ENCODE results near the gene P2RX6. TPM values are rescaled to one million over a fixed set of nuclear protein-coding genes. Genes with fewer than 3 reads are reported as not detected.
A peak's percentile ranks its signal among the peaks of the same experiment; 100 is the strongest.

P2RX6 gene
- total RNA-seq, 1 donor from 2014 or later = 0.45 TPM

DNA sequence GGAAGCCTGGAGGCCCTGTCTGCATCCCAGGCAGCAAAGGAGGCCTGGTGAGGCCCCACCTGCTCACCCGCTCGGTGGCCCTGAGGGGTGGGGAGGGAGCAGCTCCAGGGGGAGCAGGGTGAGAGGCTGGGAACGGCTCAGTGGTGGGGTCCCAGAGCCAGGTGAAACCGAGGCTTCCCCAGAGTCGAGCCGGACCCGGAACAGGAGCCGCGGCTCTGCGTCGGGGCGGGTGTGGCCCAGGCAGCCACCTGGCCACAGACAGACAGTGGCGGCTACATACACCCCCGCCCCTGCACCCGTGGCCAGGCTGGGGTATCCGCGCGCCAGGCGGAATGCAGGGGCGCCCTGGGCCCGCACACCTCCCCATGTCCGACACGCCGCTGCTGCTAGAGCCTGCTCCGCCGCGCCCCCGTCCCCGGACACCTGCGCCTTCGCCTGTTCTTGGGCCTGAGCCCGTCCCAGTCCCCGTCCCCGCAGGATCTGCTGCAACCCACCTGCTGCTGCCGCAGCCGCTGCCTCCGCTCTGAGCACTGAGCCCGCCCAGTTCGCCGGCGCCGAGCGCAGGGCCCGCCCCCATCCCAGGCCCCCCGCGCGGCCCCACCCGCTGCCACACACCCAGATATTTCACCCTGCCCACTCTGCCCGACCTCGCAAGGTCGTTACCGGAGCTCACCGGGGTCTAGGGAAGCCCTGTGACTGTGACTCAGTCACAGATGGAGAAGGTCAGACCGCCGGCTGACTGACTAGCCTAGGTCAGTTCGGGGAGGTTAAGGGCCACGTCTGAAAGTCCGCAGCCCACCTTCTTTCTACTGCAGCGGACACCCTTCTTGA is 17.3 kb downstream of the P2RX6 start, which contains the start of gene SLC7A4:
SLC7A4 (minus strand) TSS at position 525 of the 831 bp plus-strand sequence. CDS start 749 bp downstream, outside the sequence.
- no peaks in the 10 kb centered on the region for H3K79me2 ChIP-seq (ENCODE audit: insufficient read depth, low read length)
- no peaks in the 10 kb centered on the region for H4K20me1 ChIP-seq (ENCODE audit: insufficient read depth, low read length)
- H3K27ac Mint-ChIP-seq (ENCODE audit: unreplicated experiment) = no peak within 1 kb of the TSS
- no peak within 1 kb of the TSS for H3K4me3 ChIP-seq (ENCODE audit: insufficient read depth, low read depth, low read length)
- H3K9me3 ChIP-seq (ENCODE audit: insufficient read depth, low read depth, low read length) = no peaks in the 10 kb centered on the region
- H3K9ac ChIP-seq (ENCODE audit: low read length) = no peak within 1 kb of the TSS
- no peaks in the 10 kb centered on the region for H3K36me3 ChIP-seq (ENCODE audit: insufficient read depth, low read length)
- DNase-seq (ENCODE audit: low read depth) (no peak), FAIRE-seq (no peak)
- H3K36me3 Mint-ChIP-seq (ENCODE audit: low read depth, unreplicated experiment) = no peaks in the 10 kb centered on the region
- H2AFZ ChIP-seq (ENCODE audit: low read depth, low read length) = no peak within 1 kb of the TSS
- peaks cover 4% of the 10 kb centered on the region for H3K4me1 ChIP-seq (ENCODE audit: insufficient read depth, low read length)
- H3K4me1 Mint-ChIP-seq (ENCODE audit: low read depth, unreplicated experiment) = peaks cover under 1% of the 10 kb centered on the region
- no peak within 1 kb of the TSS for H3K27ac ChIP-seq (ENCODE audit: low read depth, low read length)
- no peak within 1 kb of the TSS for H3K4me3 Mint-ChIP-seq (ENCODE audit: unreplicated experiment)
- peaks cover 29% of the 10 kb centered on the region for H3K27me3 Mint-ChIP-seq (ENCODE audit: low read depth, unreplicated experiment)
- peaks cover 15% of the 10 kb centered on the region for H3K27me3 ChIP-seq (ENCODE audit: insufficient read depth, low read length)
- TF ChIP-seq, protein P1, sequence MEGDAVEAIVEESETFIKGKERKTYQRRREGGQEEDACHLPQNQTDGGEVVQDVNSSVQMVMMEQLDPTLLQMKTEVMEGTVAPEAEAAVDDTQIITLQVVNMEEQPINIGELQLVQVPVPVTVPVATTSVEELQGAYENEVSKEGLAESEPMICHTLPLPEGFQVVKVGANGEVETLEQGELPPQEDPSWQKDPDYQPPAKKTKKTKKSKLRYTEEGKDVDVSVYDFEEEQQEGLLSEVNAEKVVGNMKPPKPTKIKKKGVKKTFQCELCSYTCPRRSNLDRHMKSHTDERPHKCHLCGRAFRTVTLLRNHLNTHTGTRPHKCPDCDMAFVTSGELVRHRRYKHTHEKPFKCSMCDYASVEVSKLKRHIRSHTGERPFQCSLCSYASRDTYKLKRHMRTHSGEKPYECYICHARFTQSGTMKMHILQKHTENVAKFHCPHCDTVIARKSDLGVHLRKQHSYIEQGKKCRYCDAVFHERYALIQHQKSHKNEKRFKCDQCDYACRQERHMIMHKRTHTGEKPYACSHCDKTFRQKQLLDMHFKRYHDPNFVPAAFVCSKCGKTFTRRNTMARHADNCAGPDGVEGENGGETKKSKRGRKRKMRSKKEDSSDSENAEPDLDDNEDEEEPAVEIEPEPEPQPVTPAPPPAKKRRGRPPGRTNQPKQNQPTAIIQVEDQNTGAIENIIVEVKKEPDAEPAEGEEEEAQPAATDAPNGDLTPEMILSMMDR (IDR thresholded peaks at IDR 0.05; ENCODE audit: insufficient read depth, low read depth, low read length) = no peak
- peak; percentile 79 for TF ChIP-seq EZH2 (IDR thresholded peaks at IDR 0.05; ENCODE audit: insufficient read depth, low read length)
- H3K4me2 ChIP-seq (ENCODE audit: low read length) = peak within 1 kb of the TSS; percentile 65
- no peaks in the 10 kb centered on the region for H3K9me3 Mint-ChIP-seq (ENCODE audit: unreplicated experiment)

DNA sequence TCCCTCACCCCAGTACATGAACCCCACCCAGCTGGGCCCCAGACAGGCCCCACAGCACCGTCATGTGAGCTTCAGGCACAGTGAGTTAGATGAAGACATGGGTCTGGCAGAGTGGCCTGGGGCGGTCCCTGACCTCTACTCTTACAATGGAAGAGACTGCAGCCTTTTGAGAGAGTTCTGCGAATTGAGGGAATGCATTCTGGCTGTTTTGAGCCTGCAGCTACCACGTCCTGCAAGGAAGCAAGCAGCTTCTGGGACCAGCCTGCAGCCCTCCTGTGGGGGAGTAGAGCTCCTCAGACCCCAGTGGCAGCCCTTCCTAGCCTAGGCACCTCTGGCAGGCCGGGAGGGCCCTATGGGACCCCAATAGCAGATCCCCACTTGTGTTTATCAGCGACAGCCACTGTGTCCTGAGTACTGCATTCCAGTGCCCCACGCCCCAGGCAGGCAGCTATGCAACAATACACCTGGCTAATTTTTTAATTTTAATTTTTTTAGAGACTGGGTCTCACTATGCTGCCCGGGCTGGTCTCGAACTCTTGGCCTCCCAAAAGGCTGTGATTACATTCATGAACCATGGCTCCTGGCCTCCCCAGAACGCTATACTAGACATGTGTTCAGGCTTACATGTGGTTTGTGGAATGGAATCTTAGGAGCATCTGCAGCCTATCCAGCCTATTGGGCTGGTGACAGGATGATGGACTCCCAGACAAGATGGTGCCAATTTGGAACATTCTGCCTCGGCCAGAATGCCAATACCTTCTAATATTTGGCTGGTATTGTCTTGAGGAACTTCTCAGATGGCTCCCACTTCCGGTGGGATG is 18.1 kb downstream of the P2RX6 start:
- H3K27me3 Mint-ChIP-seq (ENCODE audit: low read depth, unreplicated experiment) = peaks cover 29% of the 10 kb centered on the region
- no peaks in the 10 kb centered on the region for H4K20me1 ChIP-seq (ENCODE audit: insufficient read depth, low read length)
- H3K4me3 ChIP-seq (ENCODE audit: insufficient read depth, low read depth, low read length) = no peak overlapping the region
- H3K9me3 Mint-ChIP-seq (ENCODE audit: unreplicated experiment) = no peaks in the 10 kb centered on the region
- H3K9me3 ChIP-seq (ENCODE audit: insufficient read depth, low read depth, low read length) = no peaks in the 10 kb centered on the region
- H3K27me3 ChIP-seq (ENCODE audit: insufficient read depth, low read length) = peaks cover 15% of the 10 kb centered on the region
- no peak overlapping the region for H3K27ac ChIP-seq (ENCODE audit: low read depth, low read length)
- H3K4me1 Mint-ChIP-seq (ENCODE audit: low read depth, unreplicated experiment) = peaks cover 9% of the 10 kb centered on the region
- H3K36me3 ChIP-seq (ENCODE audit: insufficient read depth, low read length) = no peaks in the 10 kb centered on the region
- H3K4me3 Mint-ChIP-seq (ENCODE audit: unreplicated experiment) = no peak overlapping the region
- no peak for FAIRE-seq
- DNase-seq (ENCODE audit: low read depth) = no peak
- TF ChIP-seq EZH2 (IDR thresholded peaks at IDR 0.05; ENCODE audit: insufficient read depth, low read length) = no peak
- TF ChIP-seq, protein P1 (IDR thresholded peaks at IDR 0.05; ENCODE audit: insufficient read depth, low read depth, low read length) = no peak
- H3K27ac Mint-ChIP-seq (ENCODE audit: unreplicated experiment) = no peak overlapping the region
- no peaks in the 10 kb centered on the region for H3K79me2 ChIP-seq (ENCODE audit: insufficient read depth, low read length)
- no peaks in the 10 kb centered on the region for H3K36me3 Mint-ChIP-seq (ENCODE audit: low read depth, unreplicated experiment)
- no peak overlapping the region for H3K9ac ChIP-seq (ENCODE audit: low read length)
- no peak overlapping the region for H2AFZ ChIP-seq (ENCODE audit: low read depth, low read length)
- H3K4me2 ChIP-seq (ENCODE audit: low read length) = peak overlapping the region; percentile 65
- peaks cover 3% of the 10 kb centered on the region for H3K4me1 ChIP-seq (ENCODE audit: insufficient read depth, low read length)

Measured in astrocyte (in vitro differentiated cells and primary cell).